HL-60 (cell line): Measurements from ENCODE around the gene ATP2B1.

Experiments used
- DNase-seq, 2 experiments: peaks; one replicate each; pipeline ENCODE4 v3.0.0-alpha.2; 2010 to 2020; ENCODE audit warnings: low read depth in 1 of 2, low spot score in 1 of 2
- H3K27ac ChIP-seq: fragments of 250-450 bp; sonication (Bioruptor Pico); replicated peaks from 2 replicates; pipeline ENCODE4 v1.5.1; 2020; ENCODE audit warnings: mild to moderate bottlenecking, moderate library complexity
- H3K27me3 ChIP-seq: fragments of 250-450 bp; sonication (Bioruptor Pico); 2 replicates; pipeline ENCODE4 v1.5.1; 2021; ENCODE audit warnings: mild to moderate bottlenecking, moderate library complexity; ENCODE audit not compliant: insufficient read depth, poor library complexity, severe bottlenecking
- H3K4me3 ChIP-seq: replicated peaks from 2 replicates; pipeline ENCODE4 v1.5.1; 2011; ENCODE audit warnings: mild to moderate bottlenecking, control low read depth, low read length; ENCODE audit not compliant: insufficient read depth
- CTCF ChIP-seq: IDR thresholded peaks from one replicate; pipeline ENCODE4 v1.5.1; 2011; ENCODE audit warnings: low read length, control low read depth, inconsistent platforms; ENCODE audit not compliant: insufficient read depth
- GABPA ChIP-seq: IDR thresholded peaks from 2 replicates; pipeline ENCODE4 v1.6.1; 2012; ENCODE audit warnings: low read depth
- POLR2AphosphoS5 ChIP-seq: IDR thresholded peaks from 2 replicates; pipeline ENCODE4 v1.6.1; 2012; ENCODE audit warnings: low read depth
- REST ChIP-seq: IDR thresholded peaks from 2 replicates; pipeline ENCODE4 v1.6.1; 2012; ENCODE audit warnings: low read depth; ENCODE audit not compliant: insufficient replicate concordance
- SPI1 ChIP-seq: IDR thresholded peaks from 2 replicates; pipeline ENCODE4 v1.6.1; 2012; ENCODE audit warnings: low read depth, mild to moderate bottlenecking, borderline replicate concordance

ATP2B1 gene

GRCh38 chr12:89632778-89633177 is 75.9 kb downstream of the ATP2B1 start:
- Histone ChIP-seq H3K4me3 (no peak overlapping the region), H3K27me3 (no peaks in the 10 kb centered on the region), H3K27ac (no peak overlapping the region)
- TF ChIP-seq GABPA: no peak
- TF ChIP-seq CTCF: no peak
- no peak for TF ChIP-seq REST
- TF ChIP-seq POLR2AphosphoS5: no peak
- TF ChIP-seq SPI1: no peak
- DNase-seq: no peak

GRCh38 chr12:89622115-89622514 is 86.5 kb downstream of the ATP2B1 start:
- no peak overlapping the region for H3K4me3 ChIP-seq
- H3K27ac ChIP-seq: no peak overlapping the region
- H3K27me3 ChIP-seq: no peaks in the 10 kb centered on the region
- TF ChIP-seq REST: no peak
- no peak for TF ChIP-seq CTCF
- TF ChIP-seq GABPA: no peak
- no peak for TF ChIP-seq SPI1
- TF ChIP-seq POLR2AphosphoS5: no peak
- no peak for DNase-seq

- no peak for TF ChIP-seq SPI1
- H3K4me3 ChIP-seq: no peak overlapping the region
- peak in 1 of 2 experiments; percentile 28 for DNase-seq
- no peak overlapping the region for H3K27ac ChIP-seq
- H3K27me3 ChIP-seq: no peaks in the 10 kb centered on the region
Measured at GRCh38 chr12:89621521-89621920, 87.1 kb downstream of the ATP2B1 start.

- TF ChIP-seq SPI1 (no peak), REST (no peak), GABPA (no peak), CTCF (no peak), POLR2AphosphoS5 (no peak)
- DNase-seq: no peak
- no peak overlapping the region for H3K4me3 ChIP-seq
- H3K27ac ChIP-seq: no peak overlapping the region
- H3K27me3 ChIP-seq: no peaks in the 10 kb centered on the region
Measured at GRCh38 chr12:89619764-89620163, 88.9 kb downstream of the ATP2B1 start.
